ENCODE measurements around the gene RAMP3.

RAMP3 gene

DNA sequence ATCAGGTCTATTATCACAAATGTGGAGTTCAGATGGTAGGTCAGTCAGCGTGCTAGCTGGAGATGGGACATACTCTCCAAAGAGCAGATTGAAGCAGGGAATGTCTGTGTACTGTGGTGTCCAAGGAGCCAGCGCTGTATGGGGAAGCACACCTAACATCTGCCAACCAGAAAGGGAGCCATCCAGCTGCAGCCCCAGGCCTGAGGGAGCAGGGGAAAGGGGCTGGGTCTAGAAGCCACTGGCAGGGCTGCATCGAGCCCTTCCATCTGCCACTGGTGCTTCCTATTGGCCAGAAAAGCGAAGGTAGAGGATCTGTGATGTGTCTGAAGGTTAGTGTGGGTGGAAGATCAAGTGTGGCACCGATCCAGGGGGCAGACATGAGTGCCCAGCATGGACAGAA, 8.0 kb upstream of the RAMP3 start:
- TF ChIP-seq CREB1 (IDR thresholded peaks at IDR 0.05; ENCODE audit: low read depth) (no peak), TCF12 (IDR thresholded peaks at IDR 0.05; ENCODE audit: low read depth) (no peak), YY1 (IDR thresholded peaks at IDR 0.05; ENCODE audit: low read depth) (no peak), TEAD4 (IDR thresholded peaks at IDR 0.05) (no peak), RAD21 (IDR thresholded peaks at IDR 0.05; ENCODE audit: low read depth) (no peak), NFIC (IDR thresholded peaks at IDR 0.05) (no peak), ZBTB7A (IDR thresholded peaks at IDR 0.05; ENCODE audit: low read depth) (no peak), EGR1 (IDR thresholded peaks at IDR 0.05) (no peak)
- TF ChIP-seq, protein P1, sequence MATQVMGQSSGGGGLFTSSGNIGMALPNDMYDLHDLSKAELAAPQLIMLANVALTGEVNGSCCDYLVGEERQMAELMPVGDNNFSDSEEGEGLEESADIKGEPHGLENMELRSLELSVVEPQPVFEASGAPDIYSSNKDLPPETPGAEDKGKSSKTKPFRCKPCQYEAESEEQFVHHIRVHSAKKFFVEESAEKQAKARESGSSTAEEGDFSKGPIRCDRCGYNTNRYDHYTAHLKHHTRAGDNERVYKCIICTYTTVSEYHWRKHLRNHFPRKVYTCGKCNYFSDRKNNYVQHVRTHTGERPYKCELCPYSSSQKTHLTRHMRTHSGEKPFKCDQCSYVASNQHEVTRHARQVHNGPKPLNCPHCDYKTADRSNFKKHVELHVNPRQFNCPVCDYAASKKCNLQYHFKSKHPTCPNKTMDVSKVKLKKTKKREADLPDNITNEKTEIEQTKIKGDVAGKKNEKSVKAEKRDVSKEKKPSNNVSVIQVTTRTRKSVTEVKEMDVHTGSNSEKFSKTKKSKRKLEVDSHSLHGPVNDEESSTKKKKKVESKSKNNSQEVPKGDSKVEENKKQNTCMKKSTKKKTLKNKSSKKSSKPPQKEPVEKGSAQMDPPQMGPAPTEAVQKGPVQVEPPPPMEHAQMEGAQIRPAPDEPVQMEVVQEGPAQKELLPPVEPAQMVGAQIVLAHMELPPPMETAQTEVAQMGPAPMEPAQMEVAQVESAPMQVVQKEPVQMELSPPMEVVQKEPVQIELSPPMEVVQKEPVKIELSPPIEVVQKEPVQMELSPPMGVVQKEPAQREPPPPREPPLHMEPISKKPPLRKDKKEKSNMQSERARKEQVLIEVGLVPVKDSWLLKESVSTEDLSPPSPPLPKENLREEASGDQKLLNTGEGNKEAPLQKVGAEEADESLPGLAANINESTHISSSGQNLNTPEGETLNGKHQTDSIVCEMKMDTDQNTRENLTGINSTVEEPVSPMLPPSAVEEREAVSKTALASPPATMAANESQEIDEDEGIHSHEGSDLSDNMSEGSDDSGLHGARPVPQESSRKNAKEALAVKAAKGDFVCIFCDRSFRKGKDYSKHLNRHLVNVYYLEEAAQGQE (IDR thresholded peaks at IDR 0.05; ENCODE audit: low read depth): no peak
- TF ChIP-seq, protein P2, sequence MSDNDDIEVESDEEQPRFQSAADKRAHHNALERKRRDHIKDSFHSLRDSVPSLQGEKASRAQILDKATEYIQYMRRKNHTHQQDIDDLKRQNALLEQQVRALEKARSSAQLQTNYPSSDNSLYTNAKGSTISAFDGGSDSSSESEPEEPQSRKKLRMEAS (IDR thresholded peaks at IDR 0.05): no peak

DNA sequence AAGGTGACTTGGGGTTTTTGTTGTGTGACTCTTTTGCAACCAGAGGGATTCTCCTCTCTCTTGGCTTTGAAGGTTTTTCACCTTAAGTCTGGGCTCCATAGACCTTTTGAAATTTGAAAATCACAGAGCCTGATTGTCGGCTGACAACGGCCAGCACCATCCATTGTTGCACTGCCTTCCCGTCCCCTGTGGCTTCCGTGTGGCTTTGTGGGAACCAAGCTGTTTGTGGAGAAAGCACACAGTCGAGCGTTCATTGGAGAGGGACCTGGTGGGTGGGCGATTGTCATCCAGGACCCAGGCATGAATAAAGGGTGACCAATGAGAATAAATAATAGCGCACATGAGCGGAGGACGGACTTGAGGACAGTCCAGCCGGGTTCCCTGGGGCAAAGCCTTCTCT, 7.4 kb upstream of the RAMP3 start:
- TF ChIP-seq ZBTB7A (IDR thresholded peaks at IDR 0.05; ENCODE audit: low read depth) (no peak), YY1 (IDR thresholded peaks at IDR 0.05; ENCODE audit: low read depth) (no peak), NFIC (IDR thresholded peaks at IDR 0.05) (no peak)

DNA sequence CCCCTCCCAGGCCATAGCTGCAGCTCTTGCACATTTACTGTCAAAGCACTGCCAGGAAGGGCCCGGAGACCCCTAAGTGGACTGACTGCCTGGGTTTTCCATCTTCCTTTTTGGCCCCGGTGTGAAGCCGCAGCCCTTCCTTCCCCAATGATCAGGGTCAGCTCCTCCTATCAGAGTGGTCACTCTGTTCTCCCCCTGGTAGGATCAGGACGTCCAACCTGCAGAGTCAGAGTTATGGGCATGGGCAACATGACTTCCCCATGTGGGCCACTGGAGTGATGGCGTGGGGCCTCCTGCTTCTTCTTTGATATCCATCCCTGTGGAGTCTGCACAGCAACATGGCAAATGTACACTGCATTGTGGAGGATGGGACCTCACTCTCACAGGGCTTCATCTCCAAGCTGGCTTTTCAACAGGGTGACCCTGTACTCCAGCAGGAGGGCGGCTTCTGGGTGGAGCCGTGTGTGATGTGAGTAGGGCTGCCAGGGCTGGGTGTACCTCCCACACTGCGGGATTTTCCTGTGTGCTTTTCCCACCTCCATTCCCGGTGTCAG, 6.4 kb upstream of the RAMP3 start:
- TF ChIP-seq, protein P1 (IDR thresholded peaks at IDR 0.05; ENCODE audit: low read depth): no peak
- TF ChIP-seq TAF1 (IDR thresholded peaks at IDR 0.05; ENCODE audit: low read depth): no peak
- TF ChIP-seq CEBPB (IDR thresholded peaks at IDR 0.05): no peak

DNA sequence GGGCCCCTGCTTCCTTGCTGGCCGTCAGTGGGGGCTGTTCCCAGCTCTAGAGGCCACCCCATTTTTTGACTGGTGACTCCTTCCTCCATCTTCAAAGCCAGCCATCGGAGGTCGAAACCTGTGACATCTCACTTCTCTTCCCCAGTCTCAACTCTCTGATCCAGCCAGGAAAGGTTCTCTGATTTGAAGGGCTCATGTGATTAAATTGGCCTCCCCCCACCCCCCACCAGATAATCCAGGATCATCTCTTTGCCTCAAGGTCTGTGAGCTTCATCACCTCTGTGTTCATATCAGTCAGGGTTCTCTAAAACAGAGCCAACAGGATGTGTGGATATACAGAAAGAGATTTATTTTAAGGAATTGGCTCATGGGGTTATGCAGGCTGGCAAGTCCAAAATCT, 5.6 kb upstream of the RAMP3 start:
- TF ChIP-seq CREB1 (IDR thresholded peaks at IDR 0.05; ENCODE audit: low read depth): no peak
- TF ChIP-seq YY1 (IDR thresholded peaks at IDR 0.05; ENCODE audit: low read depth): no peak
- TF ChIP-seq RAD21 (IDR thresholded peaks at IDR 0.05; ENCODE audit: low read depth): no peak
- TF ChIP-seq EP300 (IDR thresholded peaks at IDR 0.05; ENCODE audit: borderline replicate concordance): no peak
- TF ChIP-seq, protein P3, sequence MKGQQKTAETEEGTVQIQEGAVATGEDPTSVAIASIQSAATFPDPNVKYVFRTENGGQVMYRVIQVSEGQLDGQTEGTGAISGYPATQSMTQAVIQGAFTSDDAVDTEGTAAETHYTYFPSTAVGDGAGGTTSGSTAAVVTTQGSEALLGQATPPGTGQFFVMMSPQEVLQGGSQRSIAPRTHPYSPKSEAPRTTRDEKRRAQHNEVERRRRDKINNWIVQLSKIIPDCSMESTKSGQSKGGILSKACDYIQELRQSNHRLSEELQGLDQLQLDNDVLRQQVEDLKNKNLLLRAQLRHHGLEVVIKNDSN (IDR thresholded peaks at IDR 0.05): no peak
- no peak for TF ChIP-seq ZBTB7A (IDR thresholded peaks at IDR 0.05; ENCODE audit: low read depth)
- TF ChIP-seq TCF12 (IDR thresholded peaks at IDR 0.05; ENCODE audit: low read depth): no peak
- no peak for TF ChIP-seq NFIC (IDR thresholded peaks at IDR 0.05)
- TF ChIP-seq EGR1 (IDR thresholded peaks at IDR 0.05): no peak
- TF ChIP-seq TAF1 (IDR thresholded peaks at IDR 0.05; ENCODE audit: low read depth): no peak

DNA sequence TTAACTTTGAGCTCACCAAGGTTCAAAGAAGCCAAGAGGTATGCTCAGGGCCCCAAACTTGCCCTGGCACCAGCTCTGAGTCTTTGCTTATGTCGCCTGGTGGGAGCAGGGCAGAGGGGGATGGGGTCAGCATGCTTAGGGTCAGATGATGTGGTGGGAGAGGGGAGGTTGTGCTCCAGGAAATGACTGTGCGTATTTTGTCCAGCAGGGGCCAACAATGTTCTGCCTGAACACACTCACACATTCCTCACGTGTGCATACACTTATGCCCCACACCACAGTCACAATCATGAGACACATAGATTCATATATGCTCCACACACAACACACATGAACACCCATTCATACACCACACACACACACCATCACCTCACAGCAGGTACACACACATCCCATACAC, 4.4 kb upstream of the RAMP3 start:
- TF ChIP-seq CEBPB (IDR thresholded peaks at IDR 0.05): no peak
- TF ChIP-seq, protein P3 (IDR thresholded peaks at IDR 0.05): no peak
- TF ChIP-seq EP300 (IDR thresholded peaks at IDR 0.05; ENCODE audit: borderline replicate concordance): no peak
- TF ChIP-seq FOXM1 (IDR thresholded peaks at IDR 0.05; ENCODE audit: borderline replicate concordance, low read depth): no peak
- no peak for TF ChIP-seq YY1 (IDR thresholded peaks at IDR 0.05; ENCODE audit: low read depth)

DNA sequence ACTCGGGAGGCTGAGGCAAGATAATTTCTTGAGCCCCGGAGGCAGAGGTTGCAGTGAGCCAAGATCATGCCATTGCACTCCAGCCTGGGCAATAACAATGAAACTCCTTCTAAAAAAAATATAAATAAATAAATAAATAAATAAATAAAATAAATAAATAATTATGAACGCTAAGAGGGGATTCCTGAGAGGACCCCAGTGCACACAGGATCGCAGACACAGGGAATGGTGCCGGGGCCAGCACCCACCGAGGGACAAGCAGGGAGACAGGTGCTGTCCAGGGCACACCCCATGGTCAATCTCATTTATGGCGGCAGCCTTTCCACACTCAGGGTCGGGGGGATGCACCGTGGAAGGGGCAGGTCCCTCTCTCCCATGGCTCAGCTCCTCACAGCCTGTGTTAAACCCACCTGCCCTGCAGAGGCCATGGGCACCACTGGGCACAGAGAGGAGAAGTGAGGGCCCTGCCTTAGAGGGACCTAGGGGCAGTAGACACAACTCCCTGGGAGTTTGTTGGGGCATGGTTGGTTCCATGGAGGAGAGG, 2.2 kb upstream of the RAMP3 start:
- TF ChIP-seq RAD21 (IDR thresholded peaks at IDR 0.05; ENCODE audit: low read depth) (no peak), EGR1 (IDR thresholded peaks at IDR 0.05) (no peak), TAF1 (IDR thresholded peaks at IDR 0.05; ENCODE audit: low read depth) (no peak), ZBTB7A (IDR thresholded peaks at IDR 0.05; ENCODE audit: low read depth) (no peak), TCF12 (IDR thresholded peaks at IDR 0.05; ENCODE audit: low read depth) (no peak), CREB1 (IDR thresholded peaks at IDR 0.05; ENCODE audit: low read depth) (no peak), NFIC (IDR thresholded peaks at IDR 0.05) (no peak), TEAD4 (IDR thresholded peaks at IDR 0.05) (no peak), YY1 (IDR thresholded peaks at IDR 0.05; ENCODE audit: low read depth) (no peak), EP300 (IDR thresholded peaks at IDR 0.05; ENCODE audit: borderline replicate concordance) (no peak), FOXM1 (IDR thresholded peaks at IDR 0.05; ENCODE audit: borderline replicate concordance, low read depth) (no peak), CEBPB (IDR thresholded peaks at IDR 0.05) (no peak)
- TF ChIP-seq, protein P2 (IDR thresholded peaks at IDR 0.05): no peak
- TF ChIP-seq, protein P1 (IDR thresholded peaks at IDR 0.05; ENCODE audit: low read depth): no peak
- TF ChIP-seq, protein P3 (IDR thresholded peaks at IDR 0.05): no peak
